Right renal pelvis (tissue), 4 donors: ENCODE results near the gene HNF1A. TPM values are rescaled to one million over a fixed set of nuclear protein-coding genes. Genes with fewer than 3 reads are reported as not detected.

Source experiments
- DNase-seq, 4 donors: peaks; one replicate each; pipeline ENCODE4 v3.0.0-alpha.2; 2013; ENCODE audit warnings: low read depth in 4 of 4, low spot score in 3 of 4, missing footprints in 1 of 4
- polyA plus RNA-seq, 4 donors: library from polyadenylated mRNA; unstranded; fragments of 120-200 nt; gene quantifications; one replicate each; pipeline ENCODE4 v1.2.1, GENCODE V29; 2013; ENCODE audit not compliant: insufficient read length in 4 of 4

The HNF1A gene
- polyA plus RNA-seq, 4 donors = 13.2 to 21.0 (median 15.1) TPM

- no peak for DNase-seq
Observed at GRCh38 chr12:120956579-120957300, 21.6 kb upstream of the HNF1A start.

DNA sequence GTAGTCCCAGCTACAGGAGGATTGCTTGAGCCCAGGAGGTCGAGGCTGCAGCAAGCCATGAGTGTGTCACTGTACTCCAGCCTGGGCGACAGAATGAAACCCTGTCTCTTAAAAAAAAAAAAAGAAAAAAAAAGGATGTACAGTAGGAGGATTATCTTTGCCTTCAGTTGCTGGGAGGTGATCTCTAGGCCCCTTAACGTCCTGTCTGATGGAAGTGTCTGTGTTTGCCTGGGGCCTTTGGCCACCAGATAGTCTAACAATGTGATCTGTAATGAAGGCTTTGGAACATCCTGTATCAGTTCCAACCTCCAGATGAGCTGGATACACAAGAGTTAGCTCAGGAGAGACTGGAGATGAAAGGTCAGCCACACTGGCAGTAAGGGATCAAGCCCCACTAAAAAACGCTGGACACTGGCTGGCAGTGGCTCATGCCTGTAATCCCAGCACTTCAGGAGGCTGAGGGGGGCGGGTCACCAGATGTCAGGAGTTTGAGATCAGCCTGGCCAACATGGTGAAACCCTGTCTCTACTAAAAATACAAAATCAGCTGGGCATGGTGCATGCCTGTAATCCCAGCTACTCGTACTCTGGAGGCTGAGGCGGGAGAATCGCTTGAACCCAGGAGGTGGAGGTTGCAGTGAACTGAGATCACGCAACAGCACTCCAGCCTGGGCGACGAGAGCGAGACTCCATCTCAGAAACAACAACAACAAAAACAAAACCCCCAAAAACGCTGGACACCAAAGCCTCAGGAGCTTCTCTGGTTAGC is 19.0 kb upstream of the HNF1A start:
- no peak for DNase-seq

GRCh38 chr12:120960657-120961056 is 17.7 kb upstream of the HNF1A start:
- DNase-seq = no peak

DNA sequence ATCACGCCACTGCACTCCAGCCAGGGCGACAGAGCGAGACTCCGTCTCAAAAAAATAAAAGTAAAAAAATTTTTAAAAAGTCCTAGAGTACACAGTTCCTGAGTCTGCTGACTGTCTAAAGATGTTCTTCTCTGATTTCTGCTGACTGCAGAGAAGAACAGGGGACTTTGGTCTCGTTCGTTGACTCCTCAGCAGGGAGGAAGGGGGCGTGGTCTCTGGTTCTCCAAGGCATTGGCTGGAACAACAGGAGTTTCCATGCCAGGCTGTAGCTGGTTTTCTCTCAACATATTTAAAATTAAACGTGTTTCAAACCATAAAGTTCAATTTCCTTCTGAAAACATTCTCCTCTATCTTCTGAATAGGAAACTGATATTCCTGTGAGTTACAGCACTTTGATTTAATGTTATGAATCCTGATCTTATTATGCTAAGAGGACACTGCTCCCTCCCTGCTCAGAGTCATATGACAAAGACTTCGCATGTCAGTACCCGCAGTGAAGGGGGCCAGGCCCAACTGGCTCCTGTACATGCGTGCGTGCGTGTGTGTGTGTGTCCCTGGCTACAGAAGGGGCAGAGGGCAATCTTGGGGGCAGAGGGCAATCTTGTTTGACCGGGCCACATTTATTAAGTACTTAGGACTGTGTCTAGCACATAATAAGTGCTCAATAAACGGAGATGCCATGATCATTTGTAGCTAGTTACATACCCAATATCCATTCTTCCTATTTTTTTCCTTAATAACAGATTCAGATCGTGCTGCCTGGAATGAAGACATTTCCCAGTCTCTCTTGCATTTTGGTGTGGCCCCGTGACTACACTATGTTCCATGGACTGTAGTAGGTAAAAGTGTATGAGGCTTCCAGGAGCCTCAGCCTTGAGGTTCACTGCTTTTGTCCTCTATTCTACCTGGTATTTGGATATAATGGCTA is 16.5 kb upstream of the HNF1A start:
- DNase-seq = no peak

GRCh38 chr12:120962532-120963020 is 15.8 kb upstream of the HNF1A start:
- DNase-seq = no peak

DNA sequence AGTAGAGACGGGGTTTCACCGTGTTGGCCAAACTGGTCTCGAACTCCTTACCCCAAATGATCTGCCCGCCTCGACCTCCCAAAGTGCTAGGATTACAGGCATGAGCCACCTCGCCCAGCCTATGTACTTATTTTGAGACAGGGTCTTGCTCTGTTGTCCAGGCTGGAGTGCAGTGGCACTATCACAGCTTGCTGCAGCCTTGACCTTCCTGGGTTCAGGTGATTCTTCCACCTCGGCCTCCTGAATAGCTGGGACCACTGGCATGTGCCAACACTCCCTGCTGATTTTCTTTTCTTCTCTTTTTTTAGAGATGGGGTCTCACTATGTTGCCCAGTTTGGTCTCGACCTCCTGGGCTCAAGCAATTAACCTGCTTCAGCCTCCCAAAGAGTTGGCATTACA is 14.0 kb upstream of the HNF1A start:
- DNase-seq = no peak

- no peak for DNase-seq
Observed at GRCh38 chr12:120965534-120966091, 12.7 kb upstream of the HNF1A start.

- DNase-seq = no peak
Observed at GRCh38 chr12:120970310-120970709, 8.0 kb upstream of the HNF1A start.

GRCh38 chr12:120971299-120972180 is 6.8 kb upstream of the HNF1A start:
- DNase-seq = no peak

DNA sequence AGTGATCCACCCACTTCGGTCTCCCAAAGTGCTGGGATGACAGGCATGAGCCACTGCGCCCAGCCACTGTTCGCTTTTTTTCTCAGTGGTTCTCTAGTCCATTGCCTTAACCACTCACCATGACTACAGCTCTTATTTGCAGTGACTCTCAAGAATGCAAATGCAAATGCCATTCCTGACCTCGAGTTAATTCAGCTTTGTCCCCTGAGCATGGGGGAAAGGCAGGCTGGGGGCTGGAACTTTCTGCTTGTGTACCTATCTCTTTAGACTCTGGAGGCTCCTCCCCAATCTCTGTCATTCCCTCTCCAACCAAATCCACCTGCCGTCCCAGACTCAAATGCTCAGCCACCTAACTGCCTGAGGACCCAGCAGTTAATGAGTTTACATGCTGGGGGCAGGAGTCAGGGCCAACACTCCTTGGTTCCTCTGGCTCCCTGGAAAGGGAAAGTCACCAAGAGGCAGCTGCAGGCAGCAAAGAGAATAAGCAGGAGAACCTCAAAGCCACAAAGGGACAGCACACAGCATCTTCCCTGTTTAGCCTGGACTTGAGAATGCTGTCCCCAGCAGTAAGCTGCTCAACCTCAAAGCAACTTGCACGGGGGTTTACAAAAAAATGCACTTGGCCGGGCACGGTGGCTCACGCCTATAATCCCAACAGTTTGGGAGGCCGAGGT is 5.3 kb upstream of the HNF1A start:
- peak in 3 of 4 donors; percentile 68 to 79 (median 71) for DNase-seq

GRCh38 chr12:120977531-120978295 is 630 bp upstream of the HNF1A start:
- no peak for DNase-seq

DNA sequence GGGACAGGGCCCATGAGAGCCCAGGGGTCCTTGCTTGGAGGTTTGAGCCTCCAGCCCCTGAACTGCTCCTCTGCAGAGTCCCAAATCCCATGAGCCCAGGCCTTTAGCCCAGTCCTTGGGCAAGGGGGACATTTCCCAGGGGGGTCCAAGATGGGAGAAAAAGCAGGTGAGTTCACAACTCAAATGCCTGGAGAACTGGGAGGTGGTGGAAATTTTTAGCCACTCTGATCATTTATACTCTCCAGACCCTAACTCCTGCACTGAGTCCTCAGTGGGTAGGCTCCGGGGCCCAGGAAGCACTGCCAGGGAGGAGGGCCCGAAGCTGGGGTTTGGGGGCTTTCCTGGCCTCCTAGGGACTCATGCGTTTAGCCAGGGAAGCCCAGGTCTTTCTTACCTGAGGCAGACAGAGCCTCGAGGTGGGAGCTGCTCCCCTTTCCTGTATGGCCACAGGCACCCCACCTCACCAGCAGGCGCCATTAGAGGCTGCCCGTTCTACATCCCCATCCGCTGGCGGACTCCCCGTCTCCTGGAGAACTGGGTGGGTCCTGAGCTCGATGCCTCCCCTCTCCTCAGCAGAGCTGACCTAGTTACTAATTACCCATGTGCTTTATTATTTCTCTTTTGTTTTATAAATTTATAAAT is 998 bp downstream of the HNF1A start:
- no peak for DNase-seq

DNA sequence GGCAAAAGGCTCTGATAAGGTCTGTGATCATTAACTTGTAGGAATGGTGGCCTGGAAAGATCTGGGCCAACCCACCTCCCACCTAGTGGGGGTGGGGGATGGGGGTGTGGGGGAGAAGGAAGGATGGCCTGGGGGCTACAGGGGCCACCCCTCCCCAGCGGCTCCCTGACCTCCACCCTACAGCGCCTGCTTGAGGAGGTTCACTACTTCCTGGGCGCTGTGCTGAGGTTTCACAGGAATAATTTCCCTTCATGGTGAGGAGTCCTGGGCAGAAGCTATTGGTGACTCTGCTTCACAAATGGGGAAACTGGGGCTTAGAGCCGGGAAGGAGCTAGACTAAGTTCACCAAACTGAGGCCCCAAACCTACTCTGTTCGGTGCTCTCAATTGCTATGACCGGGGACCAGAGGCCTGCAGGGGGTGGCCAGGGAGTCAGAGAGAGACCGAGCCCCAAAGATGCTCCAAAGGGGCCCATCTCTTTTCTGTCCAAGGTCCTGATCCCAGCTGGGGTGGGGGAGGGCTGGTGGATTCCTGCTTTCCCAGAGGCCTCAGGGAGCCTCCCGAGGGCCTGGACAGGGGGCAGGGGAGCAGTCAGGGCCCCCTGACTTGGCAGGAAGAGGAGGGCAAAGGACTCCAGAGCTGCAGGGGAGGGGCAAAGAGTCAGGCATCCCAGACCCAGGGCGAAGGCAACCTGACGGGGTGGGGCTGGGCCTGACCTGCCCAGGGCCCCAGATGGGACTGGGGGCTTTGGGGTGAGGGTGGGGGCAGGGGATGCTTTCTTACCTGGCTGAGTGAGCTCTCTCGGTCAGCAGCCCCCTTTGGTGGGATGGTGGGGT is 1.7 kb downstream of the HNF1A start:
- no peak for DNase-seq

DNA sequence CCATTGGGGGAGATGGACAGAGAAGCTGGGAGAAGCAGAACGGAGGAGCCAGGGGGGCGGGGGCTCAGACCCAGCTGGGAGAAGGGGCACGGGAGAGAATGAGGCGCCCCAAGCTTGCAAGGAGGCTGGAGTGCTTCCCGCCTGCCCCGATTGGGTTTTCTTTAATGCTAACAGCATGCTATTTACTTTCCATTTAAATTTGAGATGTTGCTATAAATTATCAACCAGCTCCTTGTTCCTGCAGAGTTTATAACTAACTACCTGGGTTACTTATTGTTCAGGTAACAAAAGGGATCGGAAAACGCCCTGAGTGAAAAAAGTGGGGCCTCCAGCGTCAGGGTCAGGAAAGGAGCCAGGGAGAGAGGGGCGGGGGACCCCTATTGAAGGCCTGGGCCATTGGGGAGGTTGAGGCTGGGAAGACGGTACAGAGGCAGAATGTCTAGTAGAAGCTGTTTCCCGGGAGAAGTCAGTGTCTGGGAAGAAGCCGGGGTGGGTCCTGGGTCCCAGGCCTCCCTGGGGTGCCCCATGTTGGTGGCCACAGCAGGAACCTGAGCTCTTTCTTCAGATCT is 2.5 kb downstream of the HNF1A start:
- DNase-seq = peak in 1 of 4 donors; percentile 60

GRCh38 chr12:120981407-120981941 is 3.1 kb downstream of the HNF1A start:
- DNase-seq = no peak

GRCh38 chr12:120982659-120983058 is 4.3 kb downstream of the HNF1A start:
- no peak for DNase-seq
